ENCODE data around the gene CFAP52.

DNA sequence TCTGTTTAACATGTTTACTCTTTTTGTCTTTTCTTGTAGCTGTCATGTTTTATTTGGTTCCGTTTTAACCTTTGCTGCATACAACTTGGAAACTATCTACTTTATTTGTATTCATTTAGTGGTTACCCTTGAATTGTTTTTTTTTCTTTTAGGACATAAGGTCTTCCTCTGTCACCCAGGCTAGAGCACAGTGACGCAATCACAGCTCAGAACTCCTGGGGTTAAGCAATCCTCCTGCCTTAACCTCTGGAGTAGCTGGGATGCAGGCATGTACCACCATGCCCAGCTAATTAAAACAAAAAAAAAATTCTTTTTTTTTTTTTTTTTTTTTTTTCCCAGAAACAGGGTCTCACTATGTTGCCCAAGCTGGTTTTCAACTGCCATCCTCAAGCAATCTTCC is 39.0 kb downstream of the CFAP52 start:
- TF ChIP-seq, protein P1, sequence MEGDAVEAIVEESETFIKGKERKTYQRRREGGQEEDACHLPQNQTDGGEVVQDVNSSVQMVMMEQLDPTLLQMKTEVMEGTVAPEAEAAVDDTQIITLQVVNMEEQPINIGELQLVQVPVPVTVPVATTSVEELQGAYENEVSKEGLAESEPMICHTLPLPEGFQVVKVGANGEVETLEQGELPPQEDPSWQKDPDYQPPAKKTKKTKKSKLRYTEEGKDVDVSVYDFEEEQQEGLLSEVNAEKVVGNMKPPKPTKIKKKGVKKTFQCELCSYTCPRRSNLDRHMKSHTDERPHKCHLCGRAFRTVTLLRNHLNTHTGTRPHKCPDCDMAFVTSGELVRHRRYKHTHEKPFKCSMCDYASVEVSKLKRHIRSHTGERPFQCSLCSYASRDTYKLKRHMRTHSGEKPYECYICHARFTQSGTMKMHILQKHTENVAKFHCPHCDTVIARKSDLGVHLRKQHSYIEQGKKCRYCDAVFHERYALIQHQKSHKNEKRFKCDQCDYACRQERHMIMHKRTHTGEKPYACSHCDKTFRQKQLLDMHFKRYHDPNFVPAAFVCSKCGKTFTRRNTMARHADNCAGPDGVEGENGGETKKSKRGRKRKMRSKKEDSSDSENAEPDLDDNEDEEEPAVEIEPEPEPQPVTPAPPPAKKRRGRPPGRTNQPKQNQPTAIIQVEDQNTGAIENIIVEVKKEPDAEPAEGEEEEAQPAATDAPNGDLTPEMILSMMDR (IDR thresholded peaks at IDR 0.05; ENCODE audit: low read length) = no peak
- TF ChIP-seq EZH2 (optimal IDR thresholded peaks at IDR 0.05; ENCODE audit: low read depth, low read length) (no peak), EZH2phosphoT487 (IDR thresholded peaks at IDR 0.05; ENCODE audit: low read length) (no peak)
